Activated CD4-positive, alpha-beta T cell treated with anti-CD3 and anti-CD28 coated beads, Interleukin-2, amount 10 ng/mL, durations not matched to agents 24 days and 14 days (primary cell): ENCODE measurements around the gene ATP8A1. TPM values are rescaled to one million over a fixed set of nuclear protein-coding genes. Genes with fewer than 3 reads are reported as not detected.

Experiments used
- DNase-seq: peaks from one replicate; pipeline ENCODE4 v3.0.0; 2022
- H3K27ac Mint-ChIP-seq: one replicate; pipeline ENCODE4 v1.8.0; 2022; ENCODE audit warnings: mild to moderate bottlenecking, mixed read lengths
- H3K27me3 Mint-ChIP-seq: one replicate; pipeline ENCODE4 v1.8.0; 2022; ENCODE audit warnings: mixed read lengths
- H3K36me3 Mint-ChIP-seq: one replicate; pipeline ENCODE4 v1.8.0; 2022; ENCODE audit warnings: low read depth, mild to moderate bottlenecking, mixed read lengths
- H3K4me1 Mint-ChIP-seq: one replicate; pipeline ENCODE4 v1.8.0; 2021; ENCODE audit warnings: mixed read lengths
- H3K4me3 Mint-ChIP-seq: one replicate; pipeline ENCODE4 v1.8.0; 2022; ENCODE audit warnings: mild to moderate bottlenecking, moderate library complexity, mixed read lengths
- H3K9me3 Mint-ChIP-seq: one replicate; pipeline ENCODE4 v1.8.0; 2021; ENCODE audit warnings: mixed read lengths
- intact Hi-C: fragments of 100-400 bp; cut with micrococcal nuclease; formaldehyde crosslinking; loops from one replicate; pipeline ENCODE4 v1.15.1; 2023
- total RNA-seq: library from RNA; stranded (reverse); gene quantifications from 2 replicates; pipeline ENCODE4 v1.2.3, GENCODE V29; 2022

Gene ATP8A1
- total RNA-seq, 1 donor from 2014 or later = 24.3 TPM

DNA sequence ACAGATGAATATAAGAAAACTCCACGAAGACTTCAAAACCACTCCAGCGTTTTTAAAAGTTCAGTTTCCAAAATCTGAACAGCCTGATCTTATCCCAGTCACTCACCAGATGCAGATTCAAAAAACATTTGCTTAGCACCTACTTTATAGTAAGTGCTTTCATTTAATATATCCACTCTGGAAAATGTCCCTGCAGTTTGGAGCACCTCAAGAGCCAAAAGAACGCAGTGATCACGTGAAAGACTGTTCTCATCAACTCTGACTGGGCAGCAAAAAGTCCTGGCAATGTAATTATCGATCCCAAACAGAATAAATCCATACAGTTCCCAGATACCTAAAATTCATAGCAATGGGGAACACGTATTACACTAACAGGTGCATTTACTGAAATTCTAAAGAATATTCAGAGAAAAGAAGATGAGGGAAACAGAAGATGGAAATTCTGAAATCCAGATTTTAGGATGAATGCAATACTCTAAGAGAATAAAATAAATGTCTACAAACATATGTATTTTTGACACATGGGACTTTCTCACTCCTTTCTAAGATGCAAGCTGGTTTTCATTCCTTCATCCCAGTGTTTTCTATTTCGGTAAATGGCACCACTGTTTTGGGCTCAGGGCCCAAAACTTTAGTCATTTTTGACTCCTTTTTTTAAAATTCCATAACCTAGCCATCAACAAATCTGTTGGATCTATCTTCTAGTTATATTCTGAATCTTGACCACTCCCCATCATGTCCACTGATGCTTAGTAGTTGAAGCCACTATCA lies 13.9 kb downstream of the ATP8A1 start:
- H3K4me3 Mint-ChIP-seq = no peak overlapping the region
- peaks cover 3% of the 10 kb centered on the region for H3K36me3 Mint-ChIP-seq
- no peak overlapping the region for H3K27ac Mint-ChIP-seq
- peaks cover 41% of the 10 kb centered on the region for H3K4me1 Mint-ChIP-seq
- DNase-seq = no peak
- H3K27me3 Mint-ChIP-seq = no peaks in the 10 kb centered on the region
- intact Hi-C loops = no loop called here
- no peaks in the 10 kb centered on the region for H3K9me3 Mint-ChIP-seq

GRCh38 chr4:42642101-42642797 lies 14.7 kb downstream of the ATP8A1 start:
- no peaks in the 10 kb centered on the region for H3K9me3 Mint-ChIP-seq
- DNase-seq = no peak
- peaks cover 3% of the 10 kb centered on the region for H3K36me3 Mint-ChIP-seq
- H3K27me3 Mint-ChIP-seq = no peaks in the 10 kb centered on the region
- H3K4me3 Mint-ChIP-seq = peak overlapping the region; percentile 8
- peaks cover 42% of the 10 kb centered on the region for H3K4me1 Mint-ChIP-seq
- no peak overlapping the region for H3K27ac Mint-ChIP-seq
- intact Hi-C loops = no loop called here

- H3K4me1 Mint-ChIP-seq = peaks cover 45% of the 10 kb centered on the region
- H3K36me3 Mint-ChIP-seq = peaks cover 3% of the 10 kb centered on the region
- DNase-seq = no peak
- no peaks in the 10 kb centered on the region for H3K9me3 Mint-ChIP-seq
- no peaks in the 10 kb centered on the region for H3K27me3 Mint-ChIP-seq
- H3K27ac Mint-ChIP-seq = no peak overlapping the region
- intact Hi-C loops = loop anchor here (1.0 to 2.0 kb wide), 2 partner anchors 13 to 31 kb away; no protein-coding TSS in a partner anchor
- H3K4me3 Mint-ChIP-seq = peak overlapping the region; percentile 8
Measured at GRCh38 chr4:42641656-42642055, 15.2 kb downstream of the ATP8A1 start.

DNA sequence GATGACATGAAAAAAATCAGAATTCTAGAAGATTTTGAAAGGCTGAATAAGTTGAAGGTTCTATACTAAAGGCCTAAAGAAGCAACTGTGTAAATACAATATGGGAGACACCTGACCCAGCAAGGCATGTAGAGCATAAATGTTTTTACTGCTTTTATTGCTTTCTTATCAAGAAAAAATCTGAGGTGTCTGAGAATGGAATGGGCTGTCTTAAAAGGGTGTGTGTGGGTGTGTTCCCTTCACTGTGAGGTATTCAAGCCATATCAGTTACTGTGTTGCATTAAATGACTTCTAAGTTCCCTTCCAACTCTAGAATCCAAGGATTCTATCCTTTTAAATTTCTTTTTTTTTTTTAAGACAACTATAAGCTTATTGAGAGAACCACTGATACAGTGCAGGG lies 15.7 kb downstream of the ATP8A1 start:
- H3K27ac Mint-ChIP-seq = no peak overlapping the region
- peaks cover 49% of the 10 kb centered on the region for H3K4me1 Mint-ChIP-seq
- no peaks in the 10 kb centered on the region for H3K27me3 Mint-ChIP-seq
- H3K4me3 Mint-ChIP-seq = no peak overlapping the region
- intact Hi-C loops = loop anchor here (1.0 to 2.0 kb wide), 2 partner anchors 13 to 32 kb away; no protein-coding TSS in a partner anchor
- peaks cover 5% of the 10 kb centered on the region for H3K36me3 Mint-ChIP-seq
- H3K9me3 Mint-ChIP-seq = no peaks in the 10 kb centered on the region
- no peak for DNase-seq

DNA sequence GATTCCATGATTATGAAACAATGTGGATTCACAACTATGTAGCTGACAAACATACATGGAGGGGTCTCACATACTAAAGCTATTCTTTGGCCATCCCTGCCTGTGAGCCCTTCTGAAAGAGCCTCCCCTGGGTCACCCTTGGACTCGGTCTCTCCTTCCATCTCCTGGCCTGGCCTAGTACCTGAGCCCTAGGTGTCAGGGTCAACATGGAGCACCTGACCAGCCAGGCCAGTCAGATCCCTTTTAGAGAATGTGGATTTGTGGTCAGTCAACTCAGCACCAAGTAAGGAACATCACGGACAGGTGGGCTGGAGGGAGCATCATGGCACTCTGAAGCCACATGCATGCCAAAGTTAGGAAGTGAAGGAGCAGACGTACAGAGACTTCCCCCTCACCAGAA lies 16.3 kb downstream of the ATP8A1 start:
- intact Hi-C loops = loop anchor here (1.0 to 2.0 kb wide), 2 partner anchors 14 to 32 kb away; no protein-coding TSS in a partner anchor
- no peak for DNase-seq
- Mint-ChIP-seq H3K4me1 (peaks cover 49% of the 10 kb centered on the region), H3K27ac (no peak overlapping the region), H3K27me3 (no peaks in the 10 kb centered on the region), H3K9me3 (no peaks in the 10 kb centered on the region), H3K4me3 (no peak overlapping the region), H3K36me3 (peaks cover 4% of the 10 kb centered on the region)

- H3K27ac Mint-ChIP-seq = peak overlapping the region; percentile 19
- no peak for DNase-seq
- peaks cover 46% of the 10 kb centered on the region for H3K4me1 Mint-ChIP-seq
- H3K36me3 Mint-ChIP-seq = peaks cover 2% of the 10 kb centered on the region
- no peak overlapping the region for H3K4me3 Mint-ChIP-seq
- no peaks in the 10 kb centered on the region for H3K9me3 Mint-ChIP-seq
- intact Hi-C loops = no loop called here
- no peaks in the 10 kb centered on the region for H3K27me3 Mint-ChIP-seq
Measured at GRCh38 chr4:42638993-42639392, 17.9 kb downstream of the ATP8A1 start.

- Mint-ChIP-seq H3K27ac (no peak overlapping the region), H3K4me1 (peaks cover 45% of the 10 kb centered on the region), H3K4me3 (no peak overlapping the region), H3K36me3 (peaks cover 2% of the 10 kb centered on the region), H3K27me3 (no peaks in the 10 kb centered on the region), H3K9me3 (no peaks in the 10 kb centered on the region)
- intact Hi-C loops = no loop called here
- no peak for DNase-seq
Measured at GRCh38 chr4:42638321-42638720, 18.6 kb downstream of the ATP8A1 start.

DNA sequence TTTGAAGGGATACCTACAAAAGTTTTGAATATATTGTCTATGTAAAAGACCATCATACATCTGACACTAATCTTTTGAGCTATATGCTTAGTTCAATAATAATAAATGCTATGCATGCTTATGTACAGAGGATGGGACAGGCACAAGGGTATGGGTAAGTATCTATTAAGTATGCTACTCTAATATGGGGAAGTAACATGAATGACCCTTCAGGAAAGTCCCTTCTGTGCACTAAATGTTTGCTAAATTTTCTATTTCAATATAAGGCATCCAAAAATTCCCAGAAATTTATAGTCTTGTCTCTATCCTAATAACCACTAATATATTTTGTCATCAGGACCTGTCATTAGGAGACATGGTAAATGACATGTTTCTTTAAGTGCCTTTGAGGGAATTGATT lies 19.0 kb downstream of the ATP8A1 start:
- H3K4me3 Mint-ChIP-seq = no peak overlapping the region
- intact Hi-C loops = no loop called here
- H3K27ac Mint-ChIP-seq = no peak overlapping the region
- no peaks in the 10 kb centered on the region for H3K27me3 Mint-ChIP-seq
- H3K9me3 Mint-ChIP-seq = no peaks in the 10 kb centered on the region
- peaks cover 2% of the 10 kb centered on the region for H3K36me3 Mint-ChIP-seq
- DNase-seq = no peak
- H3K4me1 Mint-ChIP-seq = peaks cover 45% of the 10 kb centered on the region

DNA sequence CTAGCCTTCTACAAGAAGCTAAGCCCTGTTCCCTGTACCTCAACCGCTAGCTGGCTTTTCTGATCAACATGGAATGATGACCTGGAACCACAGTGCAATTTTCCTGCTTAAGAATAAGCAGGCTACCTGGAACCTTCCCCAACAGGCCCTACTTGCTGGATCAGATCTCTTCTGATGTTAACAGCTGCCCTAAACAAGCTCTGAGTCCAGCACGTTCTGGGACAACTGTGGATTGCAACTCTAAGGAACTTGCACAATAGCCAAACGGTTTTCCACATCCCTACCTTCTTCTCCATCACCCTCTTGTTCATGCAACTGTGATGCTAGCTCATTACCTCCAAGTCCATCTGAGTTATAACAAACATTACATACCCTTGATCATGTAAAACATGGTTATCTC lies 19.8 kb downstream of the ATP8A1 start:
- Mint-ChIP-seq H3K4me3 (no peak overlapping the region), H3K27me3 (no peaks in the 10 kb centered on the region), H3K9me3 (no peaks in the 10 kb centered on the region), H3K27ac (no peak overlapping the region), H3K36me3 (peaks cover 2% of the 10 kb centered on the region), H3K4me1 (peaks cover 38% of the 10 kb centered on the region)
- intact Hi-C loops = no loop called here
- no peak for DNase-seq

DNA sequence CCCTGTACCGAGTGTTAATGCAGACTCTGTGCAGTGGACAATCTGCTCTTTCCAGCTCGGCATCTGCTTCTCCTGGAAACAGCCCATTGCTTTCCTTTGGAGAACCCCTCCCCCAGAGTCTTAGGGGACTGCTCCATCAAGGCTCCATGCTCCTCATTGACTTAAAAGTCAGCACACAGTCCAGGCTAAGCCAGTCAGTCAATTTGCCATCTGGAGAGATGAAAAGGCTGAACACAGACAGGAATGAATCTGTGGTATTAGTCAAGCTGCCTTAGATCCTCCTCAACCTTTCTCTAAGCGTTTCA lies 20.3 kb downstream of the ATP8A1 start:
- Mint-ChIP-seq H3K36me3 (peaks cover 3% of the 10 kb centered on the region), H3K4me1 (peaks cover 34% of the 10 kb centered on the region), H3K9me3 (no peaks in the 10 kb centered on the region), H3K27ac (no peak overlapping the region), H3K27me3 (no peaks in the 10 kb centered on the region), H3K4me3 (no peak overlapping the region)
- no peak for DNase-seq
- intact Hi-C loops = no loop called here

DNA sequence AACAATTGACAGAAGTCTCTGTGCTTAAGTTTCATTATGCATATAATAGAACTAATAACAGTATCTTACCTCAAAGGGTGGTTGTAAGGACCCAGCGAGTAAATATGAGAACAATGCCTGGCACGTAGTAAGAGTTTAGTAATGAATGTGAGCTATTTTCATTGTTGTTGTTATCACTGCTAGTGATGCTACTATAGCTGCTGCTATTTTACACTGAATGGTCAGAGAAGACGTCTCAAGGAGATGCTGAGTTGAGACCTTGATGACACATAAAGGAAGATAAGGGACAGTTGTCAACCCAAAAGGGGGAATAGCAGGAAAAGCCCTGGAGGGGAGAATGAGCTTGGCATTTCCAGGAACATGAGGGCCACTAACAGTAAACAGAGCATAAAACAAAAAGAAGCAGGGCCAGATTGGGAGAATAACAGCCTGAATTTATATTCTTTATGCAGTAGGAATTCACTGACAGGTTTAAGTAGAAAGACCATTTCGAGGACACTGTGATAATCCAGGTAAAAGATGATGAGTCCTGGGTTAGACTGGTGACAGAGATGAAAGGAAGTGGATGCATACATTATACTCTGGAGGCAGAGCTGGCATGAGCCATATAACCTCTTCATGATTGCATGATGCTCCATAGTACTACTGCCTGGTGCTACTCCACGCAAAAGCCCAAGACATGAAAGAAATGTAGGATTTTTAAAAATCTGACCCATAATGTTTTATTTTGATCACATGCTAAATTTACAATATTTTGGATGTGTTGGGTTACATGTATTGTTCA lies 23.1 kb downstream of the ATP8A1 start:
- intact Hi-C loops = no loop called here
- Mint-ChIP-seq H3K27ac (peak overlapping the region; percentile 27), H3K27me3 (no peaks in the 10 kb centered on the region)

DNA sequence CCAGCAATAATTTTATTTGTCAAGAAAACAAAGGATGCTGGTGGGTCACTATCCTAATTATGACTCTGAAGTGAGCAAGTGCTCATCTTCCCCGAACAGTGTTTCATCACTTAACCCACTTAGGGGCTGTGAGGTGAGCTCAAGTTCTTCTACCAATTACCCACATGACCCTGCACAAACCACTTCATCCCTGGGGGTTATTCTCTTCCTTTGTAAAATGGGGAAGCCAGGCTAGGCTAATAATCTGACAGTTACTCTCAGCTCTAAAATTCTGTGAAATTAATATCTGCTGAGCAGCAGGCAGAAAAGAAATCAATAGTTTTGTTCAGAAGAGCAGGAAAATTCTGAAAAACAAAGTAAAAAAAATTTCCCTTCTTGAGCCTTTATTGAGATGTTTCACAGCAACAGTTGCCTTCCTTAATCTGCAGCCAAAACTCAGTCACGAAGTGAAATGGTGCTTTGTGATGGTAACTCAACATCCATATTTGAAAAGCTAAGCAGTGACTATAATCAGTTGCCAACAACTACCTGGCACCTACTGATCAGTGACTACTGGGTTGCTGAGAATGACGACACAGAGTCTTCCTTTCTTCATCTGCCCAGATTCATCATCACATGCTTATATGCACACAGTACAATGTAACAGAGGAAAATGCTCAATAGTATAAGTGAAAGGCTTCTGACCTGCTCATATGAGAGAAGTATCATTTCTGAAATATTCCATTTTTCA lies 24.1 kb downstream of the ATP8A1 start:
- no peak overlapping the region for H3K27ac Mint-ChIP-seq
- no peak overlapping the region for H3K4me3 Mint-ChIP-seq
- intact Hi-C loops = no loop called here
- no peak for DNase-seq
- H3K9me3 Mint-ChIP-seq = no peaks in the 10 kb centered on the region
- no peaks in the 10 kb centered on the region for H3K27me3 Mint-ChIP-seq
- H3K36me3 Mint-ChIP-seq = peaks cover 13% of the 10 kb centered on the region
- H3K4me1 Mint-ChIP-seq = peaks cover 30% of the 10 kb centered on the region

More for the DNA sequence above, 23.1 kb downstream of the ATP8A1 start:
- H3K36me3 Mint-ChIP-seq = peaks cover 10% of the 10 kb centered on the region
- peaks cover 23% of the 10 kb centered on the region for H3K4me1 Mint-ChIP-seq
- H3K4me3 Mint-ChIP-seq = no peak overlapping the region
- H3K9me3 Mint-ChIP-seq = no peaks in the 10 kb centered on the region
- no peak for DNase-seq

DNA sequence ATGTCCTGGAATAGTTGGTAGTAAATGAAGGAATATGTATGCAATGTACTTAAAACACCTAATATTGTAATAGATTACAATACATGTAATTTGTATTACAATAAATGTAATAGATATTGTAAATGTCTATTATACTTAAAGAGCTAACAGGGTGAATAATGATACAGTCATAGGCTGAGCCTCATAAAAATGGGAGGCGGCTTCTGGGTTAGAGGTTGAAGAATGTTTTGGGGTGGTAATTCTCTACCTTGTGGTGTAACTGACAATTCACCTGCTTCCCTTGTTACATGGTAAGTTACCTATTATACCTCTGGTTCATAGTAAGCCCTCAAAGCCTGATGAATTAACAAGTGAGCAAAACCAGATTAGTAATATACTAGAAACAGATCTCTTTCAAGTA lies 26.0 kb downstream of the ATP8A1 start:
- no peaks in the 10 kb centered on the region for H3K27me3 Mint-ChIP-seq
- intact Hi-C loops = no loop called here

More for the DNA sequence above, 26.0 kb downstream of the ATP8A1 start:
- DNase-seq = no peak
- Mint-ChIP-seq H3K27ac (no peak overlapping the region), H3K4me3 (no peak overlapping the region), H3K9me3 (no peaks in the 10 kb centered on the region), H3K36me3 (peaks cover 19% of the 10 kb centered on the region), H3K4me1 (peaks cover 34% of the 10 kb centered on the region)
